NCI-H748 (cell line): ENCODE data around the gene ACY1.

Experiments used
- DNase-seq: peaks from one replicate; lab custom pipeline; 2025; ENCODE audit not compliant: unreplicated experiment; lab: John Stamatoyannopoulos, UW

Gene ACY1

GRCh38 chr3:51962854-51963530 lies 20.3 kb upstream of the ACY1 start:
- no peak for DNase-seq

- DNase-seq, result peak; percentile 57
Measured at GRCh38 chr3:51963951-51964451, 19.3 kb upstream of the ACY1 start.

GRCh38 chr3:51964521-51964920 lies 18.8 kb upstream of the ACY1 start:
- peak; percentile 27 for DNase-seq

- DNase-seq, result no peak
Measured at GRCh38 chr3:51966016-51966415, 17.3 kb upstream of the ACY1 start.

GRCh38 chr3:51966486-51966885 lies 16.8 kb upstream of the ACY1 start:
- no peak for DNase-seq

GRCh38 chr3:51966922-51967383 lies 16.4 kb upstream of the ACY1 start:
- peak; percentile 27 for DNase-seq

- DNase-seq, result peak; percentile 61
Measured at GRCh38 chr3:51967384-51968169, 15.8 kb upstream of the ACY1 start, which contains the start of gene PCBP4. PCBP4 (minus strand) TSS chr3:51967454; CDS start chr3:51961240, 6,214 bp downstream.

GRCh38 chr3:51968170-51968775 lies 15.1 kb upstream of the ACY1 start:
- peak; percentile 54 for DNase-seq

GRCh38 chr3:51968883-51969678 lies 14.3 kb upstream of the ACY1 start:
- peak; percentile 26 for DNase-seq

- no peak for DNase-seq
Measured at GRCh38 chr3:51969841-51970240, 13.5 kb upstream of the ACY1 start.

- no peak for DNase-seq
Measured at GRCh38 chr3:51970606-51971300, 12.6 kb upstream of the ACY1 start.

GRCh38 chr3:51971350-51971749 lies 12.0 kb upstream of the ACY1 start:
- DNase-seq, result no peak

- DNase-seq, result peak; percentile 30
Measured at GRCh38 chr3:51974277-51974962, 8.9 kb upstream of the ACY1 start.

GRCh38 chr3:51974963-51975851 lies 8.1 kb upstream of the ACY1 start, which contains the start of gene ABHD14A:
ABHD14A (plus strand) TSS chr3:51975064; CDS start chr3:51975136, 72 bp downstream.
- peak; percentile 72 for DNase-seq

- DNase-seq, result peak; percentile 82
Measured at GRCh38 chr3:51975852-51976549, 7.3 kb upstream of the ACY1 start.

- DNase-seq, result no peak
Measured at GRCh38 chr3:51977446-51978142, 5.7 kb upstream of the ACY1 start.

GRCh38 chr3:51978143-51978502 lies 5.2 kb upstream of the ACY1 start:
- no peak for DNase-seq
